Esophagus squamous epithelium (tissue), 5 donors: ENCODE measurements around the gene WEE1. TPM values are rescaled to one million over a fixed set of nuclear protein-coding genes. Genes with fewer than 3 reads are reported as not detected.
"Not testable (repeated sequence)": the region's sequence is repeated elsewhere in the genome, so short reads cannot be mapped to it uniquely, and the experiment has no call there.

Experiments used
- DNase-seq: peaks from one replicate; lab custom pipeline; 2025; lab: John Stamatoyannopoulos, UW
- H3K27ac ChIP-seq, 4 donors: fragments of 200-600 bp; sonication (generic); one replicate each; pipeline ENCODE4 v1.5.1; 2016 to 2019; ENCODE audit warnings: mild to moderate bottlenecking in 1 of 4
- H3K27me3 ChIP-seq, 4 donors: fragments of 200-600 bp; sonication (generic); 1 replicate in 3 of 4; 2 replicates in 1 of 4; pipeline versions ENCODE4 v1.5.1 to v1.6.0; 2017 to 2021; ENCODE audit warnings: antibody characterized with exemption in 1 of 4
- H3K36me3 ChIP-seq, 3 donors: fragments of 200-600 bp; sonication (generic); one replicate each; pipeline ENCODE4 v1.5.1; 2016 to 2019
- H3K4me1 ChIP-seq, 3 donors: fragments of 200-600 bp; sonication (generic); one replicate each; pipeline ENCODE4 v1.5.1; 2017 to 2019
- H3K4me3 ChIP-seq, 4 donors: fragments of 200-600 bp; sonication (generic); 1 replicate in 3 of 4; 2 replicates in 1 of 4; pipeline ENCODE4 v1.5.1; 2016 to 2019; ENCODE audit warnings: mild to moderate bottlenecking in 2 of 4, moderate library complexity in 1 of 4
- H3K9me3 ChIP-seq, 3 donors: fragments of 200-600 bp; sonication (generic); one replicate each; pipeline ENCODE4 v1.5.1; 2016 to 2019
- POLR2A ChIP-seq, 4 donors: fragments of 450-650 bp; IDR thresholded peaks; one replicate each; pipeline ENCODE4 v1.6.1; 2017; ENCODE audit warnings: antibody characterized with exemption in 4 of 4, mild to moderate bottlenecking in 4 of 4, moderate library complexity in 3 of 4
- WGBS, 2 donors: methylation state at CpG; one replicate each; pipeline ENCODE4 v1.1.5; 2018; 5-methylcytosine and 5-hydroxymethylcytosine counted together
- intact Hi-C: fragments of 100-400 bp; cut with DNase I; formaldehyde crosslinking; loops from one replicate; pipeline ENCODE4 v1.15.0; 2022
- total RNA-seq, 4 donors: library from RNA; depleted of rRNA; stranded (reverse); fragments of >200 nt; gene quantifications; one replicate each; pipeline ENCODE4 v1.1.0, GENCODE V29; 2016
- TF ChIP-seq, protein P1 (sequence below), 6 experiments: fragments of 450-650 bp in 4 of 6; fragments of 200-600 bp in 2 of 6; sonication (generic) in 2 of 6; IDR thresholded peaks; one replicate each; pipeline ENCODE4 v1.5.1; 2016 to 2019; ENCODE audit warnings: antibody characterized with exemption in 6 of 6, mild to moderate bottlenecking in 4 of 6, moderate library complexity in 4 of 6
- donor health status: DM: yes; HTN: yes; CAD: no.

WEE1 gene
- total RNA-seq, 4 donors from 2014 or later, result 20.1 to 38.7 (median 36.5) TPM

DNA sequence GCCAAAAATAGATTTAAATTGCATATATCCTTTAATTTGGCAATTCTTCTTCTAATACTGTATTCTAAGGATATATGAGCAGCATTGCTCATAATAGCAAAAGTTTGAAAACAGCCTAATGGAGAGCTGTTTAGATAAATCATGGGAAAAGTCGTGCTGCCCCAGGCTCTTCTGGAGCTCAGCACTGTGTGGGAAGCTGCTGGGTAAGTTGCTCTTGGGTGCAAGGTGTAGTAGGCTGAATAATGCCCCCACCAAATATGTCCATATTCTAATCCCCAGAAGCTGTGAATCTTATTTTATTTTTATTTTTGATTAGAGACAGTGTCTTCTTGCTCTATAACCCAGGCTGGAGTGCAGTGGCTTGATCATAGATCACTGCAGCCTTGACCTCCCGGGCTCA is 34.9 kb upstream of the WEE1 start:
- H3K4me3 ChIP-seq, result no peak overlapping the region
- H3K4me1 ChIP-seq, result peaks cover 0 to 22% (median 12%) of the 10 kb centered on the region in 3 donors
- TF ChIP-seq, protein P1, sequence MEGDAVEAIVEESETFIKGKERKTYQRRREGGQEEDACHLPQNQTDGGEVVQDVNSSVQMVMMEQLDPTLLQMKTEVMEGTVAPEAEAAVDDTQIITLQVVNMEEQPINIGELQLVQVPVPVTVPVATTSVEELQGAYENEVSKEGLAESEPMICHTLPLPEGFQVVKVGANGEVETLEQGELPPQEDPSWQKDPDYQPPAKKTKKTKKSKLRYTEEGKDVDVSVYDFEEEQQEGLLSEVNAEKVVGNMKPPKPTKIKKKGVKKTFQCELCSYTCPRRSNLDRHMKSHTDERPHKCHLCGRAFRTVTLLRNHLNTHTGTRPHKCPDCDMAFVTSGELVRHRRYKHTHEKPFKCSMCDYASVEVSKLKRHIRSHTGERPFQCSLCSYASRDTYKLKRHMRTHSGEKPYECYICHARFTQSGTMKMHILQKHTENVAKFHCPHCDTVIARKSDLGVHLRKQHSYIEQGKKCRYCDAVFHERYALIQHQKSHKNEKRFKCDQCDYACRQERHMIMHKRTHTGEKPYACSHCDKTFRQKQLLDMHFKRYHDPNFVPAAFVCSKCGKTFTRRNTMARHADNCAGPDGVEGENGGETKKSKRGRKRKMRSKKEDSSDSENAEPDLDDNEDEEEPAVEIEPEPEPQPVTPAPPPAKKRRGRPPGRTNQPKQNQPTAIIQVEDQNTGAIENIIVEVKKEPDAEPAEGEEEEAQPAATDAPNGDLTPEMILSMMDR (IDR thresholded peaks at IDR 0.05), result no peak
- no peak for TF ChIP-seq POLR2A (IDR thresholded peaks at IDR 0.05)
- 74% methylated on average over 2 of the region's 2 CpGs for WGBS, 2 donors
- H3K9me3 ChIP-seq, result no peaks in the 10 kb centered on the region
- H3K36me3 ChIP-seq, result no peaks in the 10 kb centered on the region
- DNase-seq, result no peak
- H3K27me3 ChIP-seq, result no peaks in the 10 kb centered on the region
- H3K27ac ChIP-seq, result no peak overlapping the region
- intact Hi-C loops, result loop anchor here (5.0 kb wide), 1 partner anchor 74 kb away; no protein-coding TSS in a partner anchor

DNA sequence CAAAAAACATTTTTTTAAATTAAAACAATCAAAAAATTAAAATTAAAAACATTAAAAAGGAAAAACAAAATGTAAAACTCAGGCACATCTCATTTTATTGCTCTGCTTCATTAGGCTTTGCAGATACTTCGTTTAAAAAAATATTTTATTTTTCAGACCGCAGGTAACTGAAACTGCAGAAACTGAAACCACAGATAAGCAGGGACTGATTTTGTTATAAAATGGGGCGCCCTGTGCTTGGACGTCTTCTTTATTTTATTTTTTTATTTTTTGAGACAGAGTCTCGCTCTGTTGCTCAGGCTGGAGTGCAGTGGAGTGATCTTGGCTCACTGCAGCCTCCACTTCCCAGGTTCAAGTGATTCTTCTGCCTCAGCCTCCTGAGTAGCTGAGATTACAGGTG is 24.3 kb upstream of the WEE1 start:
- H3K9me3 ChIP-seq, H3K27me3 ChIP-seq, intact Hi-C loops, H3K27ac ChIP-seq, H3K4me3 ChIP-seq, H3K4me1 ChIP-seq, DNase-seq, H3K36me3 ChIP-seq: not testable (repeated sequence)
- WGBS, 2 donors, result 80 to 86% methylated on average over 5 of the region's 5 CpGs

DNA sequence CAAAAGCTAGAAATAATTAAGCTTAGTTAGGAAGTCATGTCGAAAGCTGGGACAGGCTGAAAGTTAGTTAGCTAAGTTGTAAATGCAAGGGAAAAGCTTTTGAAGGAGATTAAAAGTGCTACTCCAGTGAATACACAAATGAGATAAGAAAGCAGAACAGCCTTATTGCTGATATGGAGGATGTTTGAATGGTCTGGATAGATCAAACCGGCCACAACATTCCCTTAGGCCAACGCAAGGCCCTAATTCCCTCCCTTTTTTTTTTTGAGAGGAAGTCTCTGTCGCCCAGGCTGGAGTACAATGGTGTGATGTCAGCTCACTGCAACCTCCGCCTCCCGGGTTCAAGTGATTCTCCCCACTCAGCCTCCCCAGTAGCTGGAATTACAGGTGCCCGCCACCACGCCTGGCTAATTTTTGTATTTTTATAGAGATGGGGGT is 23.3 kb upstream of the WEE1 start:
- no peak overlapping the region for H3K27ac ChIP-seq
- TF ChIP-seq, protein P1 (IDR thresholded peaks at IDR 0.05), result no peak
- TF ChIP-seq POLR2A (IDR thresholded peaks at IDR 0.05), result no peak
- no peaks in the 10 kb centered on the region for H3K27me3 ChIP-seq
- H3K4me1 ChIP-seq, result no peaks in the 10 kb centered on the region
- 89 to 91% methylated on average over 6 to 8 of the region's 8 CpGs for WGBS, 2 donors
- no peak for DNase-seq
- intact Hi-C loops, result no loop called here
- H3K9me3 ChIP-seq, result no peaks in the 10 kb centered on the region
- no peak overlapping the region for H3K4me3 ChIP-seq
- H3K36me3 ChIP-seq, result no peaks in the 10 kb centered on the region

DNA sequence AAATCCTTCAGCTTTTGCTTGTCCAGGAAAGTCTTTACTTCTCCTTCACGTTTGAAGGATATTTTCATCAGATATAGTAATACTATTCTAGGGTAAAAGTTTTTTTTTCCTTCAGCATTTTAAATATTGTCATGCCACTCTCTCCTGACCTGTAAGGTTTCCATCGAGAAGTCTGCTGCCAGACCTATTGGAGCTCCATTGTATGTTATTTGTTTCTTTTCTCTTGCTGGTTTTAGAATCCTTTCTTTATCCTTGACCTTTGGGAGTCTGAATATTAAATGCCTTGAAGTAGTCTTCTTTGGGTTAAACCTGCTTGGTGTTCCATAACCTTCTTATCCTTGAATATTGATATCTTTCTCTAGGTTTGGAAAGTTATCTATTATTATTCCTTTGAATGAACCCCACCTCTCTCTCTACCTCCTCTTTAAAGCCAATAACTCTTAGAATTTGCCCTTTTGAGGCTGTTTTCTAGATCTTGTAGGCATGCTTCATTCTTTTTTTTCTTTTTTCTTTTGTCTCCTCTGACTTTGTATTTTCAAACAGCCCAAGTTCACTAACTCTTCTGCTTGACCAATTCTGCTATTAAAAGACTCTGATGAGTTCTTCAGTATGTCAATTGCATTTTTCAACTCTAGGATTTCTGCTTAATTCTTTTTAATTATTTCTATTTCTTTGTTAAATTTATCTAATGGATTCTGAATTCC is 12.0 kb upstream of the WEE1 start:
- H3K4me1 ChIP-seq, result peaks cover 4 to 21% (median 15%) of the 10 kb centered on the region in 3 donors
- intact Hi-C loops, result no loop called here
- peaks cover 0 to 8% (median 0%) of the 10 kb centered on the region in 3 donors for H3K9me3 ChIP-seq
- WGBS, 2 donors, result 84 to 94% methylated on average over 2 of the region's 2 CpGs
- H3K4me3 ChIP-seq, result no peak overlapping the region
- DNase-seq, result no peak
- no peaks in the 10 kb centered on the region for H3K36me3 ChIP-seq
- no peaks in the 10 kb centered on the region for H3K27me3 ChIP-seq
- H3K27ac ChIP-seq, result no peak overlapping the region
- TF ChIP-seq, protein P1 (IDR thresholded peaks at IDR 0.05), result no peak
- no peak for TF ChIP-seq POLR2A (IDR thresholded peaks at IDR 0.05)

DNA sequence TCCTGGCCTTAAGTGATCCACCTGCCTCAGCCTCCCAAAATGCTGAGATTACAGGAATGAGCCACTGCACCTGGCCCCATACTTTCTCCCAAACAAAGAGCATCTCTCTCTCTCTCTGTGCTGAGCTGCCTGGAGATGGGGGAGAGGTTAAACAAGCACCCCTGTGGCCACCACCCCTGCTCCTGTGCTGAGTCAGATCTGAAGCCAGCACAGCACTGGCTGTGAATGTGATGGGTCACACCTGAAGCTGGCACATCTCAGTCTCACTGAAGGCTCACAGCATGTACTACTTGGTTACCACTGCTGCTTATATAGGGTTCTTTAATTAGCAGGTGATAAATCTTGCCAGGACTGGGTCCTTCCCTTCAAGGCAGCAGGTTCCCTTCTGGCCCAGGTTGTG is 10.8 kb upstream of the WEE1 start:
- DNase-seq, result no peak
- no peaks in the 10 kb centered on the region for H3K27me3 ChIP-seq
- TF ChIP-seq, protein P1 (IDR thresholded peaks at IDR 0.05), result no peak
- no peak for TF ChIP-seq POLR2A (IDR thresholded peaks at IDR 0.05)
- peaks cover 9 to 34% (median 28%) of the 10 kb centered on the region in 3 donors for H3K4me1 ChIP-seq
- intact Hi-C loops, result no loop called here
- peaks cover 0 to 8% (median 0%) of the 10 kb centered on the region in 3 donors for H3K9me3 ChIP-seq
- H3K36me3 ChIP-seq, result no peaks in the 10 kb centered on the region
- H3K4me3 ChIP-seq, result no peak overlapping the region
- no peak overlapping the region for H3K27ac ChIP-seq
